HCT116 (cell line): ENCODE data around the gene PPP1R27. TPM values are rescaled to one million over a fixed set of nuclear protein-coding genes. Genes with fewer than 3 reads are reported as not detected.

Experiments used
- ATAC-seq: fragments of 200-7000 bp; cut with Tn5 transposase; 2 replicates; pipeline ENCODE4 v1.9.1; 2020; ENCODE audit warnings: mild to moderate bottlenecking, moderate library complexity
- BruUV-seq: library from RNA; stranded (reverse); fragments of 400-500 nt; replicated peaks from 2 replicates; lab custom pipeline; 2021; lab: Mats Ljungman, UMichigan
- CTCF ChIA-PET: fragments of 300-600 bp; sonication (Branson Sonifier 250); formaldehyde crosslinking; loops from one replicate; lab custom pipeline; 2021; ENCODE audit warnings: antibody characterized with exemption; lab: Charles Lee
- POLR2A ChIA-PET: fragments of 300-600, 350-600 bp; sonication (Branson Sonifier 250); formaldehyde crosslinking; loops from one replicate; lab custom pipeline; 2021; ENCODE audit warnings: antibody characterized with exemption; lab: Charles Lee
- RAD21 ChIA-PET, 2 experiments: fragments of 300-600 bp; sonication (Branson Sonifier 250); formaldehyde crosslinking; loops; one replicate each; lab custom pipeline; 2023; ENCODE audit warnings: low total read pairs in 2 of 2; ENCODE audit not compliant: uncharacterized antibody in 2 of 2, unreplicated experiment in 2 of 2, low non-redundant PET in 1 of 2; lab: Charles Lee
- DNase-seq: peaks from one replicate; pipeline ENCODE4 v3.0.0-alpha.2; 2010; ENCODE audit warnings: low read depth, low spot score
- H2AFZ ChIP-seq: fragments of 200-600 bp; shearing (Covaris generic), sonication (generic); 2 replicates; pipeline ENCODE4 v1.6.1; 2017; ENCODE audit warnings: low read depth, mixed run types, mixed read lengths, antibody characterized with exemption, low read length; ENCODE audit not compliant: poor library complexity, severe bottlenecking
- H3K27ac ChIP-seq: 2 replicates; pipeline ENCODE4 v1.5.1; 2012; ENCODE audit warnings: low read depth, low read length
- H3K27me3 ChIP-seq: fragments of 200-600 bp; sonication (generic); 2 replicates; pipeline ENCODE4 v1.6.1; 2016; ENCODE audit warnings: mixed run types, low read length, mixed read lengths; ENCODE audit not compliant: insufficient read depth
- H3K36me3 ChIP-seq, 2 experiments: fragments of 200-500 bp in 1 of 2; fragments of 200-600 bp in 1 of 2; sonication (Bioruptor generic) in 1 of 2; sonication (generic) in 1 of 2; 2 replicates each; pipeline versions ENCODE4 v1.5.1 to v1.6.1; 2014 to 2016; ENCODE audit warnings: low read length in 2 of 2, inconsistent platforms in 1 of 2, mixed read lengths in 1 of 2, mixed run types in 1 of 2; ENCODE audit not compliant: insufficient read depth in 2 of 2, control insufficient read depth in 1 of 2
- H3K4me1 ChIP-seq, 2 experiments: fragments of 200-600 bp in 1 of 2; sonication (generic) in 1 of 2; 2 replicates each; pipeline versions ENCODE4 v1.5.1 to v1.6.1; 2012 to 2017; ENCODE audit warnings: low read length in 2 of 2, inconsistent platforms in 1 of 2, mild to moderate bottlenecking in 1 of 2, mixed read lengths in 1 of 2, mixed run types in 1 of 2, moderate library complexity in 1 of 2; ENCODE audit not compliant: insufficient read depth in 2 of 2, control insufficient read depth in 1 of 2
- H3K4me2 ChIP-seq: fragments of 200-600 bp; sonication (generic); 2 replicates; pipeline ENCODE4 v1.6.1; 2017; ENCODE audit warnings: mixed run types, low read length, mixed read lengths
- H3K4me3 ChIP-seq, 2 experiments: fragments of 200-600 bp in 1 of 2; sonication (generic) in 1 of 2; replicated peaks in 1 of 2; 2 replicates each; pipeline ENCODE4 v1.5.1; 2011 to 2016; ENCODE audit warnings: low read length in 2 of 2, control low read depth in 1 of 2, low read depth in 1 of 2, mild to moderate bottlenecking in 1 of 2, mixed read lengths in 1 of 2, mixed run types in 1 of 2
- H3K79me2 ChIP-seq: fragments of 200-600 bp; sonication (generic); 2 replicates; pipeline ENCODE4 v1.6.1; 2017; ENCODE audit warnings: mild to moderate bottlenecking, mixed run types, low read length, moderate library complexity, mixed read lengths; ENCODE audit not compliant: insufficient read depth
- H3K9ac ChIP-seq: fragments of 200-600 bp; sonication (generic); 2 replicates; pipeline ENCODE4 v1.6.1; 2016; ENCODE audit warnings: low read length, mixed read lengths
- H3K9me2 ChIP-seq: fragments of 200-600 bp; sonication (generic), shearing (Covaris generic); 2 replicates; pipeline ENCODE4 v1.6.1; 2017; ENCODE audit warnings: mixed run types, mild to moderate bottlenecking, moderate library complexity; ENCODE audit not compliant: insufficient read depth
- H3K9me3 ChIP-seq, 2 experiments: fragments of 200-500 bp in 1 of 2; fragments of 200-600 bp in 1 of 2; sonication (Bioruptor generic) in 1 of 2; sonication (generic) in 1 of 2; 2 replicates each; pipeline ENCODE4 v1.6.1; 2014 to 2017; ENCODE audit warnings: low read length in 2 of 2, mixed read lengths in 2 of 2, inconsistent platforms in 1 of 2, low read depth in 1 of 2, mild to moderate bottlenecking in 1 of 2, mixed run types in 1 of 2, moderate library complexity in 1 of 2; ENCODE audit not compliant: control insufficient read depth in 1 of 2, insufficient read depth in 1 of 2
- H4K20me1 ChIP-seq: fragments of 200-600 bp; sonication (generic), shearing (Covaris generic); 2 replicates; pipeline ENCODE4 v1.6.1; 2017; ENCODE audit warnings: mixed run types, mild to moderate bottlenecking, moderate library complexity; ENCODE audit not compliant: insufficient read depth
- CEBPB ChIP-seq: IDR thresholded peaks from 2 replicates; pipeline ENCODE4 v1.6.1; 2012; ENCODE audit warnings: low read depth
- EGR1 ChIP-seq: IDR thresholded peaks from 2 replicates; pipeline ENCODE4 v1.6.1; 2012; ENCODE audit warnings: low read depth
- ELF1 ChIP-seq: IDR thresholded peaks from 2 replicates; pipeline ENCODE4 v1.6.1; 2012; ENCODE audit warnings: low read depth, borderline replicate concordance
- EZH2 ChIP-seq: fragments of 200-600 bp; sonication (generic); IDR thresholded peaks from 2 replicates; pipeline ENCODE4 v1.6.1; 2017; ENCODE audit warnings: antibody characterized with exemption, mixed run types
- EZH2phosphoT487 ChIP-seq: fragments of 200-600 bp; IDR thresholded peaks from 2 replicates; pipeline ENCODE4 v1.6.1; 2018; ENCODE audit warnings: antibody characterized with exemption, borderline replicate concordance
- FOSL1 ChIP-seq: IDR thresholded peaks from 2 replicates; pipeline ENCODE4 v1.6.1; 2012; ENCODE audit warnings: low read depth
- JUND ChIP-seq: IDR thresholded peaks from 2 replicates; pipeline ENCODE4 v1.6.1; 2012
- POLR2A ChIP-seq: IDR thresholded peaks from 2 replicates; pipeline ENCODE4 v1.7.0; 2011; ENCODE audit warnings: borderline replicate concordance; ENCODE audit not compliant: insufficient read depth, insufficient read length; ENCODE audit errors: extremely low read depth
- POLR2AphosphoS5 ChIP-seq: IDR thresholded peaks from 2 replicates; pipeline ENCODE4 v1.6.1; 2011; ENCODE audit warnings: mild to moderate bottlenecking, low read depth, low read length, moderate library complexity
- SIN3A ChIP-seq: IDR thresholded peaks from 2 replicates; pipeline ENCODE4 v1.6.1; 2012; ENCODE audit warnings: low read depth
- SP1 ChIP-seq: IDR thresholded peaks from 2 replicates; pipeline ENCODE4 v1.6.1; 2012; ENCODE audit warnings: low read depth
- TCF7L2 ChIP-seq: IDR thresholded peaks from 2 replicates; pipeline ENCODE4 v1.7.0; 2011; ENCODE audit warnings: borderline replicate concordance, inconsistent platforms; ENCODE audit not compliant: insufficient read depth, insufficient read length; ENCODE audit errors: extremely low read depth
- ZNF274 ChIP-seq: fragments of 200-500 bp; sonication (Bioruptor generic); IDR thresholded peaks from 2 replicates; pipeline ENCODE4 v1.6.1; 2014; ENCODE audit warnings: mild to moderate bottlenecking, low read depth, low read length, inconsistent platforms
- intact Hi-C: fragments of 100-400 bp; cut with micrococcal nuclease; formaldehyde crosslinking; loops from 2 replicates; pipeline ENCODE4 v1.10.0; 2022
- total RNA-seq: library from RNA; stranded (reverse); gene quantifications from one replicate; pipeline ENCODE4 v1.2.1, GENCODE V29; 2021; ENCODE audit not compliant: unreplicated experiment
- TF ChIP-seq, protein P1 (sequence below), 3 experiments: fragments of 200-600 bp in 1 of 3; sonication (generic) in 1 of 3; IDR thresholded peaks in 2 of 3; conservative IDR thresholded peaks in 1 of 3; 2 replicates each; pipeline ENCODE4 v1.5.1; 2012 to 2017; ENCODE audit warnings: low read depth in 2 of 3, low read length in 2 of 3, antibody characterized with exemption in 1 of 3, borderline replicate concordance in 1 of 3, control low read depth in 1 of 3, mild to moderate bottlenecking in 1 of 3, mixed read lengths in 1 of 3, mixed run types in 1 of 3, moderate library complexity in 1 of 3; ENCODE audit not compliant: insufficient read depth in 1 of 3

PPP1R27 gene
- total RNA-seq, 1 experiment from 2014 or later: not detected

- no peak for ATAC-seq
- no peaks in the 10 kb centered on the region for H4K20me1 ChIP-seq
- no peak for DNase-seq
- intact Hi-C loops: no loop called here
- H3K4me1 ChIP-seq: no peaks in the 10 kb centered on the region
- no peaks in the 10 kb centered on the region for H3K79me2 ChIP-seq
- no peak for TF ChIP-seq ZNF274
- TF ChIP-seq EGR1: no peak
- no peak for TF ChIP-seq SP1
- TF ChIP-seq POLR2AphosphoS5: no peak
- no peak for TF ChIP-seq FOSL1
- TF ChIP-seq POLR2A: no peak
- TF ChIP-seq SIN3A: no peak
- TF ChIP-seq, protein P1, sequence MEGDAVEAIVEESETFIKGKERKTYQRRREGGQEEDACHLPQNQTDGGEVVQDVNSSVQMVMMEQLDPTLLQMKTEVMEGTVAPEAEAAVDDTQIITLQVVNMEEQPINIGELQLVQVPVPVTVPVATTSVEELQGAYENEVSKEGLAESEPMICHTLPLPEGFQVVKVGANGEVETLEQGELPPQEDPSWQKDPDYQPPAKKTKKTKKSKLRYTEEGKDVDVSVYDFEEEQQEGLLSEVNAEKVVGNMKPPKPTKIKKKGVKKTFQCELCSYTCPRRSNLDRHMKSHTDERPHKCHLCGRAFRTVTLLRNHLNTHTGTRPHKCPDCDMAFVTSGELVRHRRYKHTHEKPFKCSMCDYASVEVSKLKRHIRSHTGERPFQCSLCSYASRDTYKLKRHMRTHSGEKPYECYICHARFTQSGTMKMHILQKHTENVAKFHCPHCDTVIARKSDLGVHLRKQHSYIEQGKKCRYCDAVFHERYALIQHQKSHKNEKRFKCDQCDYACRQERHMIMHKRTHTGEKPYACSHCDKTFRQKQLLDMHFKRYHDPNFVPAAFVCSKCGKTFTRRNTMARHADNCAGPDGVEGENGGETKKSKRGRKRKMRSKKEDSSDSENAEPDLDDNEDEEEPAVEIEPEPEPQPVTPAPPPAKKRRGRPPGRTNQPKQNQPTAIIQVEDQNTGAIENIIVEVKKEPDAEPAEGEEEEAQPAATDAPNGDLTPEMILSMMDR (IDR thresholded peaks at IDR 0.05 in 2 of 3, conservative IDR thresholded peaks at IDR 0.05 in 1 of 3; ENCODE audit: borderline replicate concordance in 1 of 3, insufficient read depth in 1 of 3, low read depth in 2 of 3, low read length in 2 of 3): no peak
- no peak for TF ChIP-seq CEBPB
- no peak for TF ChIP-seq TCF7L2
- no peak for TF ChIP-seq ELF1
- TF ChIP-seq JUND: no peak
- TF ChIP-seq EZH2phosphoT487: no peak
- no peak for TF ChIP-seq EZH2
- H3K27ac ChIP-seq: no peak overlapping the region
- H3K9ac ChIP-seq: no peak overlapping the region
- H2AFZ ChIP-seq: no peak overlapping the region
- BruUV-seq: no TSS peak
- no peaks in the 10 kb centered on the region for H3K27me3 ChIP-seq
- no peak overlapping the region for H3K4me2 ChIP-seq
- H3K4me3 ChIP-seq: no peak overlapping the region
- H3K9me3 ChIP-seq: no peaks in the 10 kb centered on the region
- ChIA-PET CTCF (no interaction called here), POLR2A (no interaction called here), RAD21 (no interaction called here)
- H3K9me2 ChIP-seq: no peaks in the 10 kb centered on the region
- peaks cover 39 to 50% of the 10 kb centered on the region in 2 experiments; a peak in 3 of 4 replicates for H3K36me3 ChIP-seq
Observed at GRCh38 chr17:81844887-81845286, 10.0 kb upstream of the PPP1R27 start.
